K562 (cell line): ENCODE results near the gene CLSTN2. TPM values are rescaled to one million over a fixed set of nuclear protein-coding genes. Genes with fewer than 3 reads are reported as not detected.

ENCODE experiments used
- ATAC-seq: fragments of 200-7000 bp; cut with Tn5 transposase; 3 replicates; pipeline ENCODE4 v1.9.1; 2020; ENCODE audit warnings: moderate library complexity
- BruUV-seq: library from RNA; stranded (reverse); fragments of 400-500 nt; replicated peaks from 2 replicates; lab custom pipeline; 2021; lab: Mats Ljungman, UMichigan
- CTCF ChIA-PET: fragments of 300-600 bp; formaldehyde crosslinking; extraction: SDS; loops from one replicate; lab custom pipeline; 2021; ENCODE audit warnings: low intra/inter-chr PET ratio; lab: Yijun Ruan, JAX
- POLR2A ChIA-PET: fragments of 300-600, 350-650 bp; sonication (Branson Sonifier 250); formaldehyde crosslinking; extraction: SDS; loops from one replicate; lab custom pipeline; 2021; ENCODE audit warnings: antibody characterized with exemption, inconsistent platforms; lab: Yijun Ruan, JAX
- DNase-seq, 4 experiments: peaks; one replicate each; pipeline versions ENCODE4 v3.0.0 to v3.0.0-alpha.2; 2011 to 2018; ENCODE audit warnings: low spot score in 3 of 4, mixed read lengths in 3 of 4; ENCODE audit errors: extremely low read depth in 1 of 4
- FAIRE-seq: peaks from 2 replicates; lab custom pipeline; 2011; peaks lifted over from hg19 to GRCh38; lab: Jason Lieb, UNC
- H2AFZ ChIP-seq: 2 replicates; pipeline ENCODE4 v1.6.0; 2011; ENCODE audit warnings: low read depth, low read length, control low read depth, inconsistent platforms
- H3K27ac ChIP-seq: fragments of 200-600 bp; 3 replicates; pipeline ENCODE4 v1.8.0; 2011; ENCODE audit warnings: low read depth, mild to moderate bottlenecking, control low read depth, inconsistent platforms, low read length, moderate library complexity, mixed read lengths; ENCODE audit errors: extremely low read depth
- H3K27me3 ChIP-seq, 2 experiments: fragments of 300-600 bp in 1 of 2; 2 replicates in 1 of 2; 3 replicates in 1 of 2; pipeline versions ENCODE4 v1.6.0 to v1.8.0; 2011; ENCODE audit warnings: inconsistent platforms in 2 of 2, low read length in 2 of 2, mild to moderate bottlenecking in 1 of 2, mixed read lengths in 1 of 2, moderate library complexity in 1 of 2; ENCODE audit not compliant: control insufficient read depth in 2 of 2, insufficient read depth in 2 of 2
- H3K36me3 ChIP-seq: fragments of 300-600 bp; 3 replicates; pipeline ENCODE4 v1.8.0; 2011; ENCODE audit warnings: mild to moderate bottlenecking, low read length, inconsistent platforms; ENCODE audit not compliant: control insufficient read depth, insufficient read depth
- H3K4me1 ChIP-seq, 2 experiments: fragments of 200-600 bp in 1 of 2; replicated peaks in 1 of 2; 2 replicates in 1 of 2; 3 replicates in 1 of 2; pipeline versions ENCODE4 v1.5.1 to v1.8.0; 2011; ENCODE audit warnings: inconsistent platforms in 2 of 2, low read length in 2 of 2, mild to moderate bottlenecking in 1 of 2, mixed read lengths in 1 of 2, moderate library complexity in 1 of 2; ENCODE audit not compliant: control insufficient read depth in 2 of 2, insufficient read depth in 2 of 2
- H3K4me2 ChIP-seq: 2 replicates; pipeline ENCODE4 v1.6.1; 2011; ENCODE audit warnings: low read length, control low read depth, inconsistent platforms, mixed read lengths; ENCODE audit not compliant: insufficient read depth
- H3K4me3 ChIP-seq: fragments of 200-600 bp; sonication (generic), shearing (Covaris generic); 2 replicates; pipeline ENCODE4 v1.5.1; 2016; ENCODE audit warnings: control low read depth, inconsistent platforms
- H3K79me2 ChIP-seq: fragments of 200-600 bp; 3 replicates; pipeline ENCODE4 v1.8.0; 2011; ENCODE audit warnings: low read length, inconsistent platforms; ENCODE audit not compliant: control insufficient read depth, insufficient read depth
- H3K9ac ChIP-seq, 2 experiments: 2 replicates each; pipeline versions ENCODE4 v1.6.0 to v1.6.1; 2011; ENCODE audit warnings: low read depth in 2 of 2, low read length in 2 of 2, control low read depth in 1 of 2, inconsistent platforms in 1 of 2, mild to moderate bottlenecking in 1 of 2, mixed read lengths in 1 of 2; ENCODE audit not compliant: insufficient read depth in 1 of 2
- H3K9me1 ChIP-seq: one replicate; pipeline ENCODE4 v1.6.0; 2011; ENCODE audit warnings: inconsistent platforms, mild to moderate bottlenecking, low read length, moderate library complexity; ENCODE audit not compliant: control insufficient read depth, insufficient read depth
- H3K9me3 ChIP-seq: replicated peaks from 2 replicates; pipeline ENCODE4 v1.5.1; 2011; ENCODE audit warnings: low read depth, low read length, inconsistent platforms; ENCODE audit not compliant: control insufficient read depth, insufficient read depth
- H4K20me1 ChIP-seq: replicated peaks from 2 replicates; pipeline ENCODE4 v1.6.1; 2011; ENCODE audit warnings: low read length, inconsistent platforms, mixed read lengths; ENCODE audit not compliant: control insufficient read depth, insufficient read depth
- CHAMP1 ChIP-seq: fragments of 450-650 bp; IDR thresholded peaks from 2 replicates; pipeline ENCODE4 v1.6.1; 2016; ENCODE audit warnings: mild to moderate bottlenecking
- CHD4 ChIP-seq: fragments of 200-600 bp; sonication (generic); IDR thresholded peaks from 3 replicates; pipeline ENCODE4 v1.6.1; 2012; ENCODE audit warnings: low read depth, mild to moderate bottlenecking, mixed read lengths, low read length, inconsistent platforms; ENCODE audit not compliant: insufficient read depth, insufficient replicate concordance, poor library complexity, severe bottlenecking
- GATAD2A ChIP-seq: fragments of 450-650 bp; IDR thresholded peaks from 2 replicates; pipeline ENCODE4 v1.6.1; 2017
- ILF3 ChIP-seq: fragments of 450-650 bp; IDR thresholded peaks from 2 replicates; pipeline ENCODE4 v1.6.1; 2018; ENCODE audit warnings: antibody characterized with exemption, mild to moderate bottlenecking, moderate library complexity, borderline replicate concordance
- NR0B1 ChIP-seq: fragments of 450-650 bp; IDR thresholded peaks from one replicate; pipeline ENCODE4 v1.6.1; 2018; ENCODE audit warnings: mild to moderate bottlenecking, moderate library complexity; ENCODE audit not compliant: partially characterized antibody
- PML ChIP-seq: IDR thresholded peaks from 2 replicates; pipeline ENCODE4 v1.6.1; 2012; ENCODE audit warnings: low read length, inconsistent platforms
- POLR2A ChIP-seq: fragments of 450-650 bp; conservative IDR thresholded peaks from 2 replicates; pipeline ENCODE4 v1.6.1; 2016
- ZNF311 ChIP-seq: fragments of 250-450 bp; sonication (Bioruptor Pico); IDR thresholded peaks from 2 replicates; pipeline ENCODE4 v1.4.0; 2020; ENCODE audit warnings: mild to moderate bottlenecking, moderate library complexity
- WGBS: fragments of 100-300 bp; shearing (Covaris generic); methylation state at CpG from one replicate; pipeline ENCODE4 v1.1.6; 2016; ENCODE audit warnings: low coverage, mixed read lengths; ENCODE audit not compliant: insufficient coverage; ENCODE audit errors: missing lambda C conversion rate; 5-methylcytosine and 5-hydroxymethylcytosine counted together
- in situ Hi-C: fragments of 300-500 bp; cut with MboI; formaldehyde crosslinking; loops from 4 replicates; pipeline ENCODE4 v1.15.0; 2018; ENCODE audit warnings: inconsistent platforms, mixed read lengths
- intact Hi-C: fragments of 100-400 bp; cut with micrococcal nuclease; formaldehyde crosslinking; loops from 2 replicates; pipeline ENCODE4 v1.14.2; 2022
- polyA plus RNA-seq, 8 experiments: library from polyadenylated mRNA; depleted of rRNA in 4 of 8; stranded (reverse) in 5 of 8; unstranded in 3 of 8; fragments of >200 nt; fragmentation: Nextera tagmentation in 2 of 8; fragmentation: Illumina TruSeq in 1 of 8; extraction: Ambion mirVana in 2 of 8; extraction: Trizol in 1 of 8; gene quantifications; 2 replicates each; pipeline versions ENCODE4 v1.2.1 to v1.2.3, GENCODE V29; 2011 to 2014; ENCODE audit warnings: inconsistent platforms in 1 of 8, missing spikeins in 1 of 8
- total RNA-seq, 7 experiments: library from RNA; depleted of rRNA in 6 of 7; stranded (reverse); fragments of >200 nt in 6 of 7; fragmentation: Illumina TruSeq in 2 of 7; extraction: Trizol in 2 of 7; gene quantifications; 2 replicates each; pipeline versions ENCODE4 v1.2.1 to v1.2.3, GENCODE V29; 2011 to 2021; ENCODE audit warnings: low replicate concordance in 1 of 7

The CLSTN2 gene
- total and polyA plus RNA-seq, 9 of the 15 experiments (the other 6 are each of a cell fraction or from before 2014, with no cell fraction given): 0.02 to 0.04 (median 0.04) TPM; not detected in 6

GRCh38 chr3:140086642-140087041 is 151.7 kb downstream of the CLSTN2 start:
- no peak overlapping the region for H3K4me2 ChIP-seq
- 0% methylated on average over 1 of the region's 1 CpG for WGBS
- in situ Hi-C loops (no loop called here), intact Hi-C loops (no loop called here)
- H3K9me3 ChIP-seq: no peaks in the 10 kb centered on the region
- no peaks in the 10 kb centered on the region for H3K9me1 ChIP-seq
- H2AFZ ChIP-seq: no peak overlapping the region
- ATAC-seq (no peak), DNase-seq (no peak), FAIRE-seq (no peak)
- ChIA-PET CTCF (no interaction called here), POLR2A (no interaction called here)
- no peak overlapping the region for H3K9ac ChIP-seq
- H3K36me3 ChIP-seq: no peaks in the 10 kb centered on the region
- H3K27ac ChIP-seq: no peak overlapping the region
- no peaks in the 10 kb centered on the region for H3K79me2 ChIP-seq
- no TSS peak for BruUV-seq
- TF ChIP-seq CHD4 (no peak), POLR2A (no peak), GATAD2A (no peak), CHAMP1 (no peak), PML (no peak), NR0B1 (no peak), ZNF311 (CRISPR knock-in tag) (no peak), ILF3 (no peak)
- H3K4me1 ChIP-seq: no peaks in the 10 kb centered on the region
- no peaks in the 10 kb centered on the region for H3K27me3 ChIP-seq
- H4K20me1 ChIP-seq: no peaks in the 10 kb centered on the region; the same call in 1 of the 2 replicates
- H3K4me3 ChIP-seq: no peak overlapping the region
